AG09319 (cell line): ENCODE measurements around the gene CAPN5.

Experiments used
- DNase-seq: peaks from one replicate; pipeline ENCODE4 v3.0.0-alpha.2; 2010; ENCODE audit warnings: low read depth; ENCODE audit errors: extremely low read depth
- CTCF ChIP-seq: IDR thresholded peaks from 2 replicates; pipeline ENCODE4 v1.5.1; 2011; ENCODE audit warnings: low read depth, mild to moderate bottlenecking, inconsistent platforms, low read length, moderate library complexity

CAPN5 gene

GRCh38 chr11:77102246-77103210 lies 35.8 kb downstream of the CAPN5 start, which contains the start of gene OMP:
Gene OMP (plus strand): TSS chr11:77102840. CDS start chr11:77102840, 0 bp downstream.
- TF ChIP-seq CTCF = no peak
- no peak for DNase-seq

- DNase-seq = no peak
- TF ChIP-seq CTCF = no peak
Observed at GRCh38 chr11:77103319-77103718, 36.5 kb downstream of the CAPN5 start.

GRCh38 chr11:77104727-77105126 lies 38.0 kb downstream of the CAPN5 start:
- no peak for DNase-seq
- no peak for TF ChIP-seq CTCF

- no peak for TF ChIP-seq CTCF
- no peak for DNase-seq
Observed at GRCh38 chr11:77106321-77106720, 39.5 kb downstream of the CAPN5 start.

- no peak for TF ChIP-seq CTCF
- no peak for DNase-seq
Observed at GRCh38 chr11:77106759-77107158, 40.0 kb downstream of the CAPN5 start.

- DNase-seq = peak; percentile 64
- TF ChIP-seq CTCF = no peak
Observed at GRCh38 chr11:77107950-77108349, 41.2 kb downstream of the CAPN5 start.

- no peak for TF ChIP-seq CTCF
- no peak for DNase-seq
Observed at GRCh38 chr11:77108436-77108835, 41.7 kb downstream of the CAPN5 start.
